ENCODE results near the gene SGCA.
A peak's percentile ranks its signal among the peaks of the same experiment; 100 is the strongest.

Gene SGCA

DNA sequence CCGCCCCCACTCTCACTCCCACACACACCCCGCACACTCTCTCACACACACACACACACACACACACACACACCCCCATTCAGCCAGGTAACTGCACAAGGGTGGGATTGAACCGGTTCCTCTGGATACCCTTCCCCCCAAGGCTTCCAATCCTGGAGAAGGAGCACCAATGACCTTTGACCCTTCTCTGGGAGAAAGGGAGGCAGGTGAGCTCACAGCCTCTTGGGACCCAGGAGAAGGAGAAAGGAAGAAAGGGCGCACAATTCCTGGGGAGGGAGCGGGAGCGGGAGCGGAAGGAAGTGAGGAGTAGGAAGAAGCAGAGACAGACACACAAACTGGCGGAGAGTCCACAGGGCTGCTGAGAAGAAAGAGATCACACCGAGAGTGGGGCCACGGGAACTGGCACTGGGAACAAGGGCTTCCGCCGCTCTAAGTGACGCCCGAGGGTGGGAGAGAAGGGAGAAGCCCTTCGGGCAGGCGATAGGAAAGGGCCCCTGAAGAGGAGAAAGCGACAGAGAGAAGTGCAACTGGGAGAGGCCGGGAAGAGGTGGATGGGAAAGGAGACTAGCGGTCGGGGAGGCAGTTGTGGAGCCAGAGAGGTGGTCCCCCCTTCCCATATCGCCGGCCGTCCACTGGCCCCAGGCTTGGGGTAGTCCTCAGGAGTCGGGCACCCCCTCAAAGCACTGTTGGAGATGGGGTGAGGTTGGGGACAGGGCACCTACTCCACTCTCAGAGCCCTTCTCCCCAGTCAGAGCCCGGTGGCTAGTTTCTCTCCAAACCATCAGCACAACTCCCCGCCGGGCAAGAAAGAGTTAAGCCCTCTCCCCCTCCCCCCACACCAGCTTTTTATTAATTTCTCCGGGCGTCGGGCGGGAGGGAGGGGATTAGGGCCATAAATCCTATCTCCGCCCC, 37.1 kb upstream of the SGCA start:
- H3K27ac ChIP-seq (ENCODE audit: low read length) = no peak overlapping the region
- H3K36me3 ChIP-seq (ENCODE audit: insufficient read depth, low read depth, low read length) = no peaks in the 10 kb centered on the region
- peak overlapping the region; percentile 68; the same call in 1 of the 2 replicates for H3K9ac ChIP-seq (ENCODE audit: low read depth, low read length)
- no peaks in the 10 kb centered on the region for H3K9me3 ChIP-seq (ENCODE audit: insufficient read depth, low read depth, low read length)
- H3K4me1 ChIP-seq (ENCODE audit: insufficient read depth, low read length) = peaks cover 19% of the 10 kb centered on the region; the same call in 1 of the 2 replicates
- peak overlapping the region; percentile 80 for H3K4me3 ChIP-seq (ENCODE audit: low read length)
- peaks cover 35% of the 10 kb centered on the region for H3K27me3 ChIP-seq (ENCODE audit: insufficient read depth, low read length)

DNA sequence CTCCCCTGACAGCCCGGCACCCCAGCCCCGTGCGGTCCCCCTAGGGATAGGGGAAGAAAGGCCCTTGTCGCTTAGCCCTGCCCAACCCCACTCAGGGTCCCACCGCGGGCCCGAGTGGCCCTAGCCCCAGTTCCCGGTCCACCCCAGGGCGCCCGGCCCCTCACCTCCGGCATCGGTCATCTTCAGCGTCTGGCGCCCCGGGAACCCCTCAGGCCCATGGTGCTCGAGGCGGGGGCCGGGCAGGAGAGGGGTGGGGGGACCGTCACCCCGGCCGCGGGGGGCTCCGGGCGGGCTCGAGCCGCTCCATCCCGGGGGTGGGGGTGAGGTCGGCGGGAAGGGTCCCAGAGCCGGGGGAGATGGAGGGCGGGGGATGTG, 36.5 kb upstream of the SGCA start:
- Histone ChIP-seq H3K9me3 (ENCODE audit: insufficient read depth, low read depth, low read length) (no peaks in the 10 kb centered on the region), H3K4me1 (ENCODE audit: insufficient read depth, low read length) (peaks cover 22% of the 10 kb centered on the region), H3K9ac (ENCODE audit: low read depth, low read length) (no peak overlapping the region), H3K36me3 (ENCODE audit: insufficient read depth, low read depth, low read length) (no peaks in the 10 kb centered on the region), H3K27ac (ENCODE audit: low read length) (no peak overlapping the region), H3K4me3 (ENCODE audit: low read length) (peak overlapping the region; percentile 80; the same call in 1 of the 2 replicates), H3K27me3 (ENCODE audit: insufficient read depth, low read length) (peaks cover 35% of the 10 kb centered on the region)

DNA sequence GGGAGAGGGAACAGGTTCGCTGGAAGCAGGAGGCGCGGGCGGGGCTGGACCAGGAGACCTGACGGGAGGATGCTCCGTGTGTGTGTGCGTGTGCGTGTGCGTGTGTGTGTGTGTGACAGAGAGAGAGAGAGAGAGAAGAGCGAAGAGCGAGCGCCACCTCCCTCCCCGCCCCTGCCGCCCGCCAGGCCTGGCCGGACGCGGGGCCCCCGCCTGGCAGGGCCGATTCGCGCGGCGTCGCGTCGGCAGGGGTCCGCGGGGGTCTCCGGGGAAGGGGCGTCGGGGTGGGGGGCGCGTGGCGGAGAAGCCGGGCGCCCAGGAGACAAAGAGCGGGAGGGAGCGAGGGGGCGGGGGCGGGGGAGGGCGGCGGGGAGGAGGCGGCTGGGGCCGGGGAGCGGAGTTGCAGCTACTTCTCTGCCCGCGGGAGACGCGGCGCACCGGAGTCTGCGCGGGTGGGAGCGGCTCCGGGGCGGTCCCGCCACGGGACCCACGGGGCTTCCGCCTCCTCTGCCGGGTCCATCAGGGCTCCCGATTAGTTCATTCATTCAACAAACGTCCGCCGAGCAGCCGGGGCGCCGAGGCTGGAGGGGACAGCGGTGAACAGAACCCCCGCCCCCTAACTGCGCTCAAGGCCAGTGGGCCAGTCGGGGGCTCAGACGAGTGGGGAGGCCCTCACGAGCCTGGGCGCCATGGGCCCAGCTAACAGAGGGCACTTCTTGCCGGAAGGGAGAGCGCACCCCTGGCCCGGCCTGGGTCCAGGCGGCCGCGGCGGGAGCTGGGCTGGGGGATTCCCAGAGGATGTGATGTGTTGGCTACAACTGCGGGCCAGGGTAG, 35.9 kb upstream of the SGCA start, which contains the start of gene SAMD14:
Gene SAMD14 (minus strand): TSS at position 433 of the 831 bp plus-strand sequence. CDS start 5,201 bp downstream, outside the sequence.
- H3K9me3 ChIP-seq (ENCODE audit: insufficient read depth, low read depth, low read length) = no peaks in the 10 kb centered on the region
- peaks cover 26% of the 10 kb centered on the region for H3K4me1 ChIP-seq (ENCODE audit: insufficient read depth, low read length)
- peak within 1 kb of the TSS; percentile 80 for H3K4me3 ChIP-seq (ENCODE audit: low read length)
- H3K9ac ChIP-seq (ENCODE audit: low read depth, low read length) = peak within 1 kb of the TSS; percentile 68; the same call in 1 of the 2 replicates
- H3K36me3 ChIP-seq (ENCODE audit: insufficient read depth, low read depth, low read length) = no peaks in the 10 kb centered on the region
- H3K27me3 ChIP-seq (ENCODE audit: insufficient read depth, low read length) = peaks cover 35% of the 10 kb centered on the region
- no peak within 1 kb of the TSS for H3K27ac ChIP-seq (ENCODE audit: low read length)

DNA sequence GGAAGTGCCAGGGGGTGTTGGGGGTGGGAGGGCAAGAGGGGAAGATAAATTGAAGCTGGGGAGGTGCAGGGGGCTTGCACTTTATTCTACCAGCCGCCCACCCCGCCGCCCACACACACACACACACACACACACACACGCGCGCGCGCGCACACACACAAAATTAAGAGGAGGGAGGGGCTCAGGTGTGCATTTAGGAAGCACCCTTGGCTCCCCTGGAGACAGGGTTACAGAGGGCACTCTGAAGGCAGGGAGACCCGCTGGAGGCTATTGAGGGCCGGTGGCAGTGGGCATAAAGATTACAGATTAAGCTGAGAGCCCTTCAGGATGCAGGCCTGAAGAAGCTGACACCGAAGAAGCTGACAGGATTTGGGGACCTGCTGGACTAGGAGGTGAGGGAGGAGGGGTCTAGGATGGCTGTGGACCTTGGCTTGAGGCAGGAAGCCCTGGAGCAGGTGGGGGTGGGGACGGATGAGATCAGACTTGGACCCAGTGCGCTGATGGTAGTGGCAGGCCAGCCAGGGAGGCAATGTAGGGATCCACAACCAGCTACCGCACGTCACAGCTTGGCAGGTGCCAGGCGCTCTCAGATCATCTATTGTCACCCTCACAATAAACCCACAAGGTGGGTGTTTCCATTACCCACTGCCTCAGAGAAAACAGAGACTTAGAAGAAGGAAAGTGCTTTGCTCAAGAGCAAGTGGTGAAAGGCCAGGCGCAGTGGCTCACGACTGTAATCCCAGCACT, 35.1 kb upstream of the SGCA start:
- Histone ChIP-seq H3K9me3 (ENCODE audit: insufficient read depth, low read depth, low read length) (no peaks in the 10 kb centered on the region), H3K9ac (ENCODE audit: low read depth, low read length) (no peak overlapping the region), H3K36me3 (ENCODE audit: insufficient read depth, low read depth, low read length) (no peaks in the 10 kb centered on the region), H3K27ac (ENCODE audit: low read length) (no peak overlapping the region), H3K27me3 (ENCODE audit: insufficient read depth, low read length) (peaks cover 35% of the 10 kb centered on the region), H3K4me1 (ENCODE audit: insufficient read depth, low read length) (peaks cover 26% of the 10 kb centered on the region), H3K4me3 (ENCODE audit: low read length) (peak overlapping the region; percentile 73; the same call in 1 of the 2 replicates)

DNA sequence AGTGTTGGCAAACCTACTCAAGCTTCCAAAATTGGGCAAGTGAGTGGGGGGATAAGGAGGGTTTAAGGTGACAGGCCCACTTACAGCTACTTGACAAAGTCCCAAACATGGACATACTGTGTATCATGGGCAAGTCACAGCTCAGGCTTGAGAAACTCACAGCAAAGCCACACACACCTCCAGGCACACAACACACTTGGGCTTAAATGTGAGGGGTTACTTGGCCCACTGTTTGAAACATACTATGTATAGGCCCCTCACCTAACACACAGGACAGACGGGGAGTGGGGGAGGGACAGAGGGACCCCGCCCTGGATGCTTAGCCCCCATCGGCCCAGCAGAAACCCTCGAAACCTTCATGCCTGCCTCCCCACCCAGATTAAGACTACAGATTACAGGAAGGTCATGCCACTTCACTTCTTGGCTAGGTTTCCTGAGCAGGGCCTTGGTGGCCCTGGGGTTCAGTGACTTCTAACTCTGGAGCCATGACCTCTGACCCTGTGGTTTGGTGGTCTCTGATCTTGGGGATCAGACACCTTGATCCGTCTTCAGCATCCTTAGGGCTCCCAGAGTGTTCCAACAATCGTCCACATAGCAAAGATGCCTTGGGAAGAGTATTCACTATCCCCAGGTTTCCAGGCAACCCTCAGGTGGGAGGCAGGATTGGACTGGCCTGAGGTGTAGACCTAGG, 33.6 kb upstream of the SGCA start:
- H3K27ac ChIP-seq (ENCODE audit: low read length) = no peak overlapping the region
- H3K9ac ChIP-seq (ENCODE audit: low read depth, low read length) = no peak overlapping the region
- no peak overlapping the region for H3K4me3 ChIP-seq (ENCODE audit: low read length)
- H3K36me3 ChIP-seq (ENCODE audit: insufficient read depth, low read depth, low read length) = 0 out of 2 replicates have a peak, but pooled peaks cover 5% of the 10 kb centered on the region
- H3K27me3 ChIP-seq (ENCODE audit: insufficient read depth, low read length) = peaks cover 35% of the 10 kb centered on the region
- H3K9me3 ChIP-seq (ENCODE audit: insufficient read depth, low read depth, low read length) = no peaks in the 10 kb centered on the region
- peaks cover 26% of the 10 kb centered on the region for H3K4me1 ChIP-seq (ENCODE audit: insufficient read depth, low read length)

DNA sequence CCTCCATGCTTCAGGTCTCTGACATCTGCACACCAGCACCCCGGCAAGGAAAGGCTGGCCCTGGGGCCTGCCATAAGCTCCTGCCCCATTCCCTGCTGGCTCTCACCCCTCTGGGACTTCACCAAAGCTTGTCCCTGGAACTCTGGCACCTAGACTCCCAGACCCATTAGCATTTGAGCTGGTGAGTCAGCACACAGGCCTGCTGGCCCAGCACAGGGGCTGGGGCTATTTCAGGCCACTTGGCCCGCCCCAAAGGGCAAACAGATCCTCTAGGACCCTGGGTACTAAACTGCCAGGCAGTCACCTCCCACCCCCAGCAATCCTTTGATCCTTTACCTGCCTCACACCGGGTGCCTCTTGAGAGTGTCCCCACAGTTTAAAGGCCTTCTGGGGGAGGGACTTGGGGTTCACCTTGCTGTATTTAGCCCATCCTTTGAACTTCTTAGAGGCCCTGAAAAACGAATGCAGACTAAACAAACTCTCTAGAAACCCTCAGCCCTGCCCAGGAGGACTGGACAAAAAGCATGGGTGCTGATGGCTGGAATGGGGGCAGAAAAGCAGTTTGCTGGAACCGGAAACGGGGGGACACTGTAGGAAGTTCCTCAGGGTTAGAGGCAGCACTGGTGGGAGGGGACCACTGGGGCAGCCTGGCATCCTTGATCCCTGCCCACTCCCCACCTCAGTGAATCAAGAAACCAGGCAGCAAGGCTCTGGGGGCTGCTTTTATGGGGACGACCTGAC, 32.6 kb upstream of the SGCA start:
- Histone ChIP-seq H3K27me3 (ENCODE audit: insufficient read depth, low read length) (peaks cover 29% of the 10 kb centered on the region), H3K4me1 (ENCODE audit: insufficient read depth, low read length) (peaks cover 18% of the 10 kb centered on the region), H3K9me3 (ENCODE audit: insufficient read depth, low read depth, low read length) (no peaks in the 10 kb centered on the region), H3K36me3 (ENCODE audit: insufficient read depth, low read depth, low read length) (peaks cover 14% of the 10 kb centered on the region), H3K9ac (ENCODE audit: low read depth, low read length) (no peak overlapping the region; the same call in 1 of the 2 replicates), H3K4me3 (ENCODE audit: low read length) (no peak overlapping the region), H3K27ac (ENCODE audit: low read length) (no peak overlapping the region)

DNA sequence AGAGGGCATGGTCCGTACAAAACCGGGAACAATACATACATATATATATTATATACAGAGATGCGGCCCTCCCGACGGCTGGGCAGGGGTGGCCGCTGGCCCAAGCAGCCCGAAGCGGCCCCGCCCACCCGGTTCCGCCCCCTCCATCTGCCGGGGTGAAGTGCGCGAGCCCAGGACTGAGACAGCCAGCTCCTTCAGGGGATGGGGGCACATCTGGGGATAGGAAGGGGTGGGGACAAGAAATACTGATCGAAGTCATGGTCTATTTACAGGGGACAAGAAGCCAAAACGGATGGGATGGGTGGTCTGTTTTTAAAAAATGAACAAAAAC, 32.1 kb upstream of the SGCA start:
- H3K9ac ChIP-seq (ENCODE audit: low read depth, low read length) = no peak overlapping the region
- H3K4me3 ChIP-seq (ENCODE audit: low read length) = no peak overlapping the region; the same call in 1 of the 2 replicates
- H3K27ac ChIP-seq (ENCODE audit: low read length) = no peak overlapping the region
- peaks cover 18% of the 10 kb centered on the region for H3K4me1 ChIP-seq (ENCODE audit: insufficient read depth, low read length)
- H3K27me3 ChIP-seq (ENCODE audit: insufficient read depth, low read length) = peaks cover 29% of the 10 kb centered on the region
- no peaks in the 10 kb centered on the region for H3K9me3 ChIP-seq (ENCODE audit: insufficient read depth, low read depth, low read length)
- peaks cover 19% of the 10 kb centered on the region for H3K36me3 ChIP-seq (ENCODE audit: insufficient read depth, low read depth, low read length)

DNA sequence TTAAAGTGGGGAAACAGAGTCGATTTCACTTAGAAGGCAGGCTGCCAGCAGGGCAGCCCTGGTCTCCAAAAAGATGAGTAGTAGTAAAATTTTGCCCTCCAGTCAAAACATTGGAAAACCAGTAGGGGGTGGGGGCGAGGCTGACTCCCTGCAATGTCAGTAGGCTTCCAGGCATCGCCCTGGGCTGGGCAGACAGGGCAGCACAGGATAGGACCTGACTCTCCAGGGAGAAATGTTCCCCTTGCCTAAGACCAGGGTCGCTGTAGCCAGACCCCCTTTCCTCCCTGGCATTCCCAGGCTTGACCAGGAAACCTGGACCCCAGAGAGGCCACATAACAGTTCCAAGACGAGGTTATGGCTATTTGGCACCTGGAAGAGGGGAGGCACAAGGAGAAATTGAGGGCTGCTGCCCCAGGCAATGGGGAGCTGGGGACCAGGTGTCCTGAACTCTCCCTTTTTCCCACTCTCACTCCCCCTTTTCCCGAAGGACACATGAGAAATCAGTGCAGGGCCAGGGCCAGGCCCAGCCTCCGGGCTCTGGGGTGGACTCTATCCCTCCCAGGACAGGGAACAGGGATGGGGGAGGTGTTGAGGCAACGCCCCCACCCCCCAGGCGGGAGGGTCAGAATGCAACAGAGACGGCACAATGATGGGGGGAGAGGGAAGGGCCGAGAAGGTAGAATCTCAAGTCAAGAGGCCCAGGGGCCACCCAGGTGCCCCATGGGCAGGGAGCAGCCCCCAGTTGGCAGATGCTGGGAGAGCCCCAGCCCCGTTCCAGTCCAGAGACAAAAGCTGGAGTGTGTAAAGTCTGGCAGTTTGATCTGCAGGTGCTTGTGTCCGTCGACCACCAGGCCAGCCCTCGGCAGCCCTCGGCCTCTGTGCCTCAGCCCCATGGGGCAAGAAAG, 31.3 kb upstream of the SGCA start:
- Histone ChIP-seq H3K4me1 (ENCODE audit: insufficient read depth, low read length) (peaks cover 18% of the 10 kb centered on the region), H3K4me3 (ENCODE audit: low read length) (no peak overlapping the region; the same call in 1 of the 2 replicates), H3K9ac (ENCODE audit: low read depth, low read length) (no peak overlapping the region), H3K36me3 (ENCODE audit: insufficient read depth, low read depth, low read length) (peaks cover 27% of the 10 kb centered on the region), H3K27ac (ENCODE audit: low read length) (no peak overlapping the region), H3K9me3 (ENCODE audit: insufficient read depth, low read depth, low read length) (no peaks in the 10 kb centered on the region), H3K27me3 (ENCODE audit: insufficient read depth, low read length) (peaks cover 29% of the 10 kb centered on the region)

DNA sequence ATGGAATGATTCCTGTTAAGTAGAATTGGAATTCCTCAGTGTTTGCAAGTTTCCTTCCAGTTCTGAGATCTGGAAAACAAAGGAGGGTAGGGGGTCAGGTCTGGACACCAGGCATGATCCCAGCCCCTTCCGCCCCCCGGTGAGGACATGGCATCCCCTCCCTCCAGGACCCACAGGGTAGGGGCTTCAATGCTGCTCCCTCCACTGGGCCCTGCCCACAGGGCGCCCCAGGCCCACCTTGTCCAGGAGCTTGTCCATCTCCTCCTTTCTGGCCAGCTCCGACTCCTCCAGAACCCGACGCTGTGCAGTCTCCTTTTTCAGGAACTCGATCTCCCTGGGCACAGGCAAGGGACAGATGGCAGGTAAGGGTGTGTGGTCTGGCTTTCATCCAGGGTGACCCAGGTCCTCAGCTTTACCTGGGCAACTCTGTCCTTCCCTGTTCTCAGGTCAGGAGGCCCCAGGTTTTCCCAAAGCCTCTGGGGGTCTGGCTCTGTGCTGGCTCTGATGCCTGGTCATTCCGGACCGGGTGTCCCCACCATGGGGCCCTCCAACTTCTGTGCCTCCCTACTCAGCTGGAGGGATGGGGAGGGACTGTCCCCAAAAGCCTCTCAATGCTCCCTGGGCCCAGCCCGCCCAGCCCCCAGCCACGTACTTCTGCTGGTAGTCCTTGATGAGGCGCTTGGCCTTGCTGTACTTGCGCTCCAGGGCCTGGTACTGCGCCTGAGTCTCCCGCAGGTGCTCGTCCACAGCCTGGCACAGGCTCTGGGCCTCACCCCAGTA, 30.3 kb upstream of the SGCA start:
- H3K9ac ChIP-seq (ENCODE audit: low read depth, low read length) = no peak overlapping the region
- H3K9me3 ChIP-seq (ENCODE audit: insufficient read depth, low read depth, low read length) = no peaks in the 10 kb centered on the region
- H3K27me3 ChIP-seq (ENCODE audit: insufficient read depth, low read length) = peaks cover 24% of the 10 kb centered on the region
- peaks cover 18% of the 10 kb centered on the region for H3K4me1 ChIP-seq (ENCODE audit: insufficient read depth, low read length)
- no peak overlapping the region for H3K4me3 ChIP-seq (ENCODE audit: low read length)
- peaks cover 31% of the 10 kb centered on the region for H3K36me3 ChIP-seq (ENCODE audit: insufficient read depth, low read depth, low read length)
- no peak overlapping the region for H3K27ac ChIP-seq (ENCODE audit: low read length)

All from iPS-20b (cell line).